H9 (cell line): Measurements from ENCODE around the gene TERT. TPM values are rescaled to one million over a fixed set of nuclear protein-coding genes. Genes with fewer than 3 reads are reported as not detected.
A peak's percentile ranks its signal among the peaks of the same experiment; 100 is the strongest.

ENCODE experiments used
- DNase-seq: peaks from one replicate; pipeline ENCODE4 v3.0.0-alpha.2; 2017
- H2AFZ ChIP-seq: one replicate; pipeline ENCODE4 v1.6.1; 2013; ENCODE audit warnings: mild to moderate bottlenecking, low read length, control low read depth, moderate library complexity
- H2AK5ac ChIP-seq: 2 replicates; pipeline ENCODE4 v1.6.1; 2013; ENCODE audit warnings: low read length, control low read depth, mixed read lengths; ENCODE audit not compliant: insufficient read length
- H2BK120ac ChIP-seq: one replicate; pipeline ENCODE4 v1.6.1; 2013; ENCODE audit warnings: low read depth, mild to moderate bottlenecking, low read length, control low read depth, inconsistent platforms; ENCODE audit not compliant: poor library complexity, severe bottlenecking
- H2BK12ac ChIP-seq: 2 replicates; pipeline ENCODE4 v1.6.1; 2013; ENCODE audit warnings: low read length, control low read depth, mixed read lengths, low read depth; ENCODE audit not compliant: insufficient read length
- H2BK15ac ChIP-seq: 2 replicates; pipeline ENCODE4 v1.6.1; 2013; ENCODE audit warnings: low read depth, low read length, control low read depth
- H2BK20ac ChIP-seq: one replicate; pipeline ENCODE4 v1.6.1; 2013; ENCODE audit warnings: low read depth, mild to moderate bottlenecking, low read length, control low read depth, inconsistent platforms; ENCODE audit not compliant: poor library complexity, severe bottlenecking
- H2BK5ac ChIP-seq: 2 replicates; pipeline ENCODE4 v1.6.1; 2013; ENCODE audit warnings: low read length, control low read depth, mixed read lengths; ENCODE audit not compliant: insufficient read length
- H3K14ac ChIP-seq: 2 replicates; pipeline ENCODE4 v1.6.1; 2013; ENCODE audit warnings: low read length, control low read depth; ENCODE audit not compliant: insufficient read depth
- H3K18ac ChIP-seq: 2 replicates; pipeline ENCODE4 v1.6.1; 2013; ENCODE audit warnings: low read depth, mild to moderate bottlenecking, mixed read lengths, low read length, control low read depth; ENCODE audit not compliant: insufficient read length
- H3K23ac ChIP-seq: 2 replicates; pipeline ENCODE4 v1.6.1; 2013; ENCODE audit warnings: low read length, control low read depth, mixed read lengths, low read depth; ENCODE audit not compliant: insufficient read length
- H3K23me2 ChIP-seq: 2 replicates; pipeline ENCODE4 v1.6.1; 2013; ENCODE audit warnings: low read depth, mild to moderate bottlenecking, mixed read lengths, low read length, control low read depth; ENCODE audit not compliant: insufficient read length, poor library complexity, severe bottlenecking
- H3K27ac ChIP-seq: 2 replicates; pipeline ENCODE4 v1.5.1; 2013; ENCODE audit warnings: low read length, control low read depth, mixed read lengths, low read depth; ENCODE audit not compliant: insufficient read length
- H3K27me3 ChIP-seq: 2 replicates; pipeline ENCODE4 v1.6.1; 2013; ENCODE audit warnings: low read length, control low read depth, inconsistent platforms; ENCODE audit not compliant: insufficient read depth
- H3K4ac ChIP-seq: 2 replicates; pipeline ENCODE4 v1.6.1; 2013; ENCODE audit warnings: low read depth, mild to moderate bottlenecking, control low read depth, inconsistent platforms, low read length, moderate library complexity
- H3K4me1 ChIP-seq: 2 replicates; pipeline ENCODE4 v1.6.1; 2013; ENCODE audit warnings: low read length, control low read depth, inconsistent platforms; ENCODE audit not compliant: insufficient read depth
- H3K4me2 ChIP-seq: 2 replicates; pipeline ENCODE4 v1.6.1; 2013; ENCODE audit warnings: low read length, control low read depth, mixed read lengths; ENCODE audit not compliant: insufficient read length, insufficient read depth
- H3K56ac ChIP-seq: 2 replicates; pipeline ENCODE4 v1.6.1; 2013; ENCODE audit warnings: low read depth, mild to moderate bottlenecking, mixed read lengths, low read length, control low read depth; ENCODE audit not compliant: insufficient read length
- H3K79me1 ChIP-seq: 2 replicates; pipeline ENCODE4 v1.6.1; 2013; ENCODE audit warnings: low read depth, mild to moderate bottlenecking, moderate library complexity, low read length, control low read depth, inconsistent platforms; ENCODE audit not compliant: insufficient read depth, poor library complexity, severe bottlenecking
- H3K79me2 ChIP-seq: 2 replicates; pipeline ENCODE4 v1.6.1; 2013; ENCODE audit warnings: low read length, control low read depth, inconsistent platforms; ENCODE audit not compliant: insufficient read depth
- H3K9ac ChIP-seq: 2 replicates; pipeline ENCODE4 v1.6.1; 2013; ENCODE audit warnings: low read length, control low read depth, mixed read lengths; ENCODE audit not compliant: insufficient read length; ENCODE audit errors: extremely low read depth
- H3K9me3 ChIP-seq: one replicate; pipeline ENCODE4 v1.6.1; 2013; ENCODE audit warnings: low read depth, low read length, inconsistent platforms; ENCODE audit not compliant: control insufficient read depth
- H3T11ph ChIP-seq: one replicate; pipeline ENCODE4 v1.6.1; 2013; ENCODE audit warnings: mild to moderate bottlenecking, low read length, control low read depth, inconsistent platforms
- H4K20me1 ChIP-seq: one replicate; pipeline ENCODE4 v1.6.1; 2013; ENCODE audit not compliant: control insufficient read depth, insufficient read length, insufficient read depth
- H4K5ac ChIP-seq: 2 replicates; pipeline ENCODE4 v1.6.1; 2013; ENCODE audit warnings: low read depth, mild to moderate bottlenecking, mixed read lengths, low read length, control low read depth; ENCODE audit not compliant: insufficient read length
- H4K8ac ChIP-seq: replicated peaks from 2 replicates; pipeline ENCODE4 v1.6.1; 2013; ENCODE audit warnings: low read length, control low read depth, mixed read lengths, low read depth; ENCODE audit not compliant: insufficient read length
- H4K91ac ChIP-seq: 2 replicates; pipeline ENCODE4 v1.6.1; 2013; ENCODE audit warnings: low read depth, mild to moderate bottlenecking, moderate library complexity, mixed read lengths, low read length, control low read depth; ENCODE audit not compliant: insufficient read length
- H3K27ac Mint-ChIP-seq, 3 experiments: 2 replicates in 2 of 3; 3 replicates in 1 of 3; pipeline ENCODE4 v1.8.0; 2020 to 2021; ENCODE audit warnings: mixed read lengths in 3 of 3, mild to moderate bottlenecking in 1 of 3, moderate library complexity in 1 of 3
- H3K27me3 Mint-ChIP-seq: 2 replicates; pipeline ENCODE4 v1.8.0; 2021; ENCODE audit warnings: low read depth, mild to moderate bottlenecking, moderate library complexity, mixed read lengths
- H3K36me3 Mint-ChIP-seq, 3 experiments: 2 replicates in 2 of 3; 3 replicates in 1 of 3; pipeline ENCODE4 v1.8.0; 2020 to 2021; ENCODE audit warnings: low read depth in 3 of 3, mixed read lengths in 3 of 3; ENCODE audit not compliant: insufficient read depth in 1 of 3
- H3K4me1 Mint-ChIP-seq, 2 experiments: 2 replicates each; pipeline ENCODE4 v1.8.0; 2020; ENCODE audit warnings: mixed read lengths in 2 of 2
- H3K4me3 Mint-ChIP-seq, 2 experiments: 2 replicates in 1 of 2; 3 replicates in 1 of 2; pipeline ENCODE4 v1.8.0; 2020 to 2021; ENCODE audit warnings: mild to moderate bottlenecking in 2 of 2, mixed read lengths in 2 of 2, moderate library complexity in 1 of 2
- H3K9me3 Mint-ChIP-seq, 2 experiments: 2 replicates in 1 of 2; 3 replicates in 1 of 2; pipeline ENCODE4 v1.8.0; 2020; ENCODE audit warnings: mild to moderate bottlenecking in 2 of 2, mixed read lengths in 2 of 2, moderate library complexity in 1 of 2
- WGBS: extraction: QIAGEN DNeasy Blood & Tissue Kit; methylation state at CpG from one replicate; pipeline ENCODE4 v1.1.7; 2013; ENCODE audit warnings: missing lambda C conversion rate, low lambda C conversion rate, mixed read lengths; ENCODE audit not compliant: insufficient read length; ENCODE audit errors: extremely low coverage; 5-methylcytosine and 5-hydroxymethylcytosine counted together
- total RNA-seq: library from RNA; stranded (reverse); gene quantifications from 2 replicates; pipeline ENCODE4 v1.2.1, GENCODE V29; 2021
- TF ChIP-seq, protein P1 (sequence below): fragments of 200-600 bp; sonication (generic); conservative IDR thresholded peaks from 3 replicates; pipeline ENCODE4 v1.8.0; 2021; ENCODE audit warnings: antibody characterized with exemption, mild to moderate bottlenecking

The TERT gene
- total RNA-seq, 1 experiment from 2014 or later: 15.5 TPM

DNA sequence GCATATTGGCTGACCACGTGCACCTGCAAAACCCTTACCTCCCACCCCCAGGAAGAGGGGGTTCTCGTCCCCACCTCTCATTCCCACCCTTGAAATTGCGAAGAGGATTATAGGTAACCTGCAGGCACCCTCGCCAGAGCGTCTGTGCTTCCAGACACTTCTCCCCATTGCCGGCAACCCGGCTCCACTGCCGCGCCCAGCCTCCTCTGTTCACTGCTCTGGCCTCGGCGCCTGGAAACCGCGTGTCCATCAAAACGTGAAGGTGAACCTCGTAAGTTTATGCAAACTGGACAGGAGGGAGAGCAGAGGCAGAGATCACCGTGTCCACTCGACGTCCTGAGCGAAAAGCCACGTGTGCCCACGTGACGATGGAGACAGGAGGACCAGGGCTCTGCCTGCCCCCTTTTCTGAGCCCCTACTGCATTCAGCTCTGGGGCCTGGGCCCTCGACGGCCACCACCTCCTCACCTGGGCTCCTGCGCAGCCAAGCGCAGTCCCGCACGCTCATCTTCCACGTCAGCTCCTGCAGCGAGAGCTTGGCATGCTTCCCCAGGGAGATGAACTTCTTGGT is 1.9 kb downstream of the TERT start:
- H3K4me1 Mint-ChIP-seq: no peaks in the 10 kb centered on the region
- peak overlapping the region in 1 of 2 experiments; percentile 65; a peak in 2 of 5 replicates for H3K4me3 Mint-ChIP-seq

More for the DNA sequence above, 1.9 kb downstream of the TERT start:
- Histone ChIP-seq H3K23ac (no peak overlapping the region), H4K91ac (no peak overlapping the region), H3K4me2 (no peak overlapping the region), H4K8ac (no peak overlapping the region), H3K23me2 (peaks cover 12% of the 10 kb centered on the region), H2BK12ac (no peak overlapping the region), H3K27me3 (no peaks in the 10 kb centered on the region), H2AFZ (no peak overlapping the region), H3K79me2 (no peaks in the 10 kb centered on the region), H3K14ac (no peak overlapping the region; the same call in 1 of the 2 replicates), H3K79me1 (peaks cover 2% of the 10 kb centered on the region), H3K18ac (no peak overlapping the region), H3K4ac (no peak overlapping the region), H3T11ph (no peak overlapping the region), H2BK5ac (no peak overlapping the region), H3K27ac (no peak overlapping the region), H2AK5ac (no peak overlapping the region), H4K5ac (no peak overlapping the region), H2BK120ac (no peak overlapping the region), H2BK15ac (no peak overlapping the region), H4K20me1 (no peaks in the 10 kb centered on the region), H3K4me1 (no peaks in the 10 kb centered on the region), H3K9ac (no peak overlapping the region), H3K9me3 (no peaks in the 10 kb centered on the region), H2BK20ac (no peak overlapping the region), H3K56ac (no peak overlapping the region)
- H3K9me3 Mint-ChIP-seq: no peaks in the 10 kb centered on the region
- peaks cover 7 to 21% (median 15%) of the 10 kb centered on the region in 3 experiments for H3K36me3 Mint-ChIP-seq
- H3K27ac Mint-ChIP-seq: no peak overlapping the region; a peak in 1 of 7 replicates
- H3K27me3 Mint-ChIP-seq: peaks cover 12% of the 10 kb centered on the region
- no CpG with 5 or more reads among the region's 30 CpGs for WGBS
- TF ChIP-seq, protein P1, sequence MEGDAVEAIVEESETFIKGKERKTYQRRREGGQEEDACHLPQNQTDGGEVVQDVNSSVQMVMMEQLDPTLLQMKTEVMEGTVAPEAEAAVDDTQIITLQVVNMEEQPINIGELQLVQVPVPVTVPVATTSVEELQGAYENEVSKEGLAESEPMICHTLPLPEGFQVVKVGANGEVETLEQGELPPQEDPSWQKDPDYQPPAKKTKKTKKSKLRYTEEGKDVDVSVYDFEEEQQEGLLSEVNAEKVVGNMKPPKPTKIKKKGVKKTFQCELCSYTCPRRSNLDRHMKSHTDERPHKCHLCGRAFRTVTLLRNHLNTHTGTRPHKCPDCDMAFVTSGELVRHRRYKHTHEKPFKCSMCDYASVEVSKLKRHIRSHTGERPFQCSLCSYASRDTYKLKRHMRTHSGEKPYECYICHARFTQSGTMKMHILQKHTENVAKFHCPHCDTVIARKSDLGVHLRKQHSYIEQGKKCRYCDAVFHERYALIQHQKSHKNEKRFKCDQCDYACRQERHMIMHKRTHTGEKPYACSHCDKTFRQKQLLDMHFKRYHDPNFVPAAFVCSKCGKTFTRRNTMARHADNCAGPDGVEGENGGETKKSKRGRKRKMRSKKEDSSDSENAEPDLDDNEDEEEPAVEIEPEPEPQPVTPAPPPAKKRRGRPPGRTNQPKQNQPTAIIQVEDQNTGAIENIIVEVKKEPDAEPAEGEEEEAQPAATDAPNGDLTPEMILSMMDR: no peak
- peak; percentile 25 for DNase-seq
